Common myeloid progenitor, CD34-positive (primary cell): ENCODE data around the gene SLC29A1.

Source experiments
- CTCF ChIA-PET: fragments of 350-600 bp; sonication (Branson Sonifier 250); formaldehyde crosslinking; loops from one replicate; lab custom pipeline; 2021; ENCODE audit warnings: antibody characterized with exemption; lab: Charles Lee
- POLR2A ChIA-PET: fragments of 350-600 bp; sonication (Branson Sonifier 250); formaldehyde crosslinking; loops from one replicate; lab custom pipeline; 2021; ENCODE audit warnings: antibody characterized with exemption; lab: Charles Lee
- DNase-seq, 3 donors: peaks; one replicate each; pipeline versions ENCODE4 v3.0.0 to v3.0.0-alpha.2; 2013
- H3K27ac ChIP-seq, 2 experiments: 1 replicate in 1 of 2; 2 replicates in 1 of 2; pipeline ENCODE4 v1.7.0; 2013; ENCODE audit warnings: inconsistent platforms in 2 of 2, low read length in 2 of 2, mild to moderate bottlenecking in 2 of 2, low read depth in 1 of 2, moderate library complexity in 1 of 2; ENCODE audit not compliant: severe bottlenecking in 2 of 2, insufficient read depth in 1 of 2, poor library complexity in 1 of 2
- H3K27me3 ChIP-seq, 5 experiments: replicated peaks in 2 of 5; 1 replicate in 3 of 5; 2 replicates in 2 of 5; pipeline versions ENCODE4 v1.6.1 to v1.7.0; 2013; ENCODE audit warnings: low read length in 4 of 5, mild to moderate bottlenecking in 2 of 5, moderate library complexity in 2 of 5, inconsistent platforms in 1 of 5; ENCODE audit not compliant: insufficient read depth in 5 of 5, control insufficient read depth in 4 of 5
- H3K36me3 ChIP-seq, 4 experiments: 1 replicate in 2 of 4; 2 replicates in 2 of 4; pipeline versions ENCODE4 v1.6.1 to v1.7.0; 2013; ENCODE audit warnings: low read length in 3 of 4, control low read depth in 1 of 4, mild to moderate bottlenecking in 1 of 4; ENCODE audit not compliant: control insufficient read depth in 4 of 4, insufficient read depth in 4 of 4
- H3K4me1 ChIP-seq, 4 experiments: 1 replicate in 3 of 4; 2 replicates in 1 of 4; pipeline versions ENCODE4 v1.6.1 to v1.7.1; 2013; ENCODE audit warnings: low read length in 3 of 4, mild to moderate bottlenecking in 3 of 4, control low read depth in 1 of 4, inconsistent platforms in 1 of 4, moderate library complexity in 1 of 4; ENCODE audit not compliant: control insufficient read depth in 4 of 4, insufficient read depth in 4 of 4; ENCODE audit errors: control extremely low read depth in 1 of 4
- H3K4me3 ChIP-seq, 7 experiments: 1 replicate in 4 of 7; 2 replicates in 3 of 7; pipeline versions ENCODE4 v1.5.1 to v1.7.0; 2013; ENCODE audit warnings: mild to moderate bottlenecking in 7 of 7, low read length in 6 of 7, moderate library complexity in 6 of 7, inconsistent platforms in 2 of 7, low read depth in 2 of 7, control low read depth in 1 of 7; ENCODE audit not compliant: insufficient read depth in 4 of 7, control insufficient read depth in 1 of 7; ENCODE audit errors: extremely low read depth in 1 of 7
- H3K9me3 ChIP-seq, 5 experiments: 1 replicate in 4 of 5; 2 replicates in 1 of 5; pipeline versions ENCODE4 v1.6.1 to v1.7.1; 2013; ENCODE audit warnings: low read length in 4 of 5, mild to moderate bottlenecking in 2 of 5, inconsistent platforms in 1 of 5, low read depth in 1 of 5, moderate library complexity in 1 of 5; ENCODE audit not compliant: control insufficient read depth in 4 of 5, insufficient read depth in 2 of 5; ENCODE audit errors: control extremely low read depth in 1 of 5
- WGBS: methylation state at CpG from one replicate; pipeline ENCODE4 v1.1.5; 2013; ENCODE audit not compliant: insufficient coverage; 5-methylcytosine and 5-hydroxymethylcytosine counted together

SLC29A1 gene

DNA sequence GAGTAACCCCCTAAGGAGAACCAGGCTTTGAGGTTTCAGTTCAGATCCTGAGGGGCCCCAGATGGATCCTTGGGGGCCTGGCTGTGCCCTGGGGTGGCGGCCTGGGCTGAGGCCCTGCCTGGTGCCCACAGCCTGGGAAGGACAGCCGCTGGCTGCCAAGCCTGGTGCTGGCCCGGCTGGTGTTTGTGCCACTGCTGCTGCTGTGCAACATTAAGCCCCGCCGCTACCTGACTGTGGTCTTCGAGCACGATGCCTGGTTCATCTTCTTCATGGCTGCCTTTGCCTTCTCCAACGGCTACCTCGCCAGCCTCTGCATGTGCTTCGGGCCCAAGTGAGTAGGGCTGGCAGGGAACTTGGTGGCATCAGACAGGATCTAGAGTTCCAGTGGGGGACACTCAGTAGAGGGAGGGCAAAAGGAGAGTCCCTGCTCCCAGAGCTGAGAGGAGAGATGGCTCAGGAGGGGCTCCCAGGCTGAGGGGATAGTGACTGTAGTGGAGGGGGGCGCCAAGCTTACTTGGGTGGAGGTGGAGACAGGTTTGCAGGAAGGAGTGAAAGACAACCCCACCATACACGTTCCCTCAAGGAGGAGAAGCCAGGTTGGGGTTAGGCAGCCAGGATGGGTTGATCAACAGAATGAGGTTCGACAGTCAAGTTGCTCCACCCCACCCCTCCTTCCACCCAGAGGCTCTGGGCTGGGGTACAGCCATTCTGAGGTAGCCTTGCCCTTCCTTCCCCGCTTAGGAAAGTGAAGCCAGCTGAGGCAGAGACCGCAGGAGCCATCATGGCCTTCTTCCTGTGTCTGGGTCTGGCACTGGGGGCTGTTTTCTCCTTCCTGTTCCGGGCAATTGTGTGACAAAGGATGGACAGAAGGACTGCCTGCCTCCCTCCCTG, 9.5 kb downstream of the SLC29A1 start:
- H3K36me3 ChIP-seq = peaks cover 2 to 65% (median 25%) of the 10 kb centered on the region in 4 experiments
- POLR2A ChIA-PET = interaction anchor here (0.7 to 1.7 kb wide), 3 partner anchors 9 to 152 kb away, joined by 3 to 4 read pairs (median 4); no protein-coding TSS in a partner anchor
- no peaks in the 10 kb centered on the region for H3K27me3 ChIP-seq
- peak in 2 of 3 donors; percentile 57 to 67 for DNase-seq
- no peaks in the 10 kb centered on the region for H3K9me3 ChIP-seq
- H3K27ac ChIP-seq = no peak overlapping the region
- H3K4me3 ChIP-seq = no peak overlapping the region
- WGBS = 80% methylated on average over 14 of the region's 16 CpGs
- CTCF ChIA-PET = interaction anchor here (0.7 to 6.3 kb wide), 14 partner anchors 9 to 134 kb away, joined by 3 to 96 read pairs (median 4); partner anchors contain the start of gene SLC29A1
- H3K4me1 ChIP-seq = peaks cover 0 to 40% (median 38%) of the 10 kb centered on the region in 4 experiments

DNA sequence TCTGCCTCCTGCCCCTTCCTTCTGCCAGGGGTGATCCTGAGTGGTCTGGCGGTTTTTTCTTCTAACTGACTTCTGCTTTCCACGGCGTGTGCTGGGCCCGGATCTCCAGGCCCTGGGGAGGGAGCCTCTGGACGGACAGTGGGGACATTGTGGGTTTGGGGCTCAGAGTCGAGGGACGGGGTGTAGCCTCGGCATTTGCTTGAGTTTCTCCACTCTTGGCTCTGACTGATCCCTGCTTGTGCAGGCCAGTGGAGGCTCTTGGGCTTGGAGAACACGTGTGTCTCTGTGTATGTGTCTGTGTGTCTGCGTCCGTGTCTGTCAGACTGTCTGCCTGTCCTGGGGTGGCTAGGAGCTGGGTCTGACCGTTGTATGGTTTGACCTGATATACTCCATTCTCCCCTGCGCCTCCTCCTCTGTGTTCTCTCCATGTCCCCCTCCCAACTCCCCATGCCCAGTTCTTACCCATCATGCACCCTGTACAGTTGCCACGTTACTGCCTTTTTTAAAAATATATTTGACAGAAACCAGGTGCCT, 10.2 kb downstream of the SLC29A1 start:
- WGBS = 42% methylated on average over 10 of the region's 14 CpGs
- Histone ChIP-seq H3K4me3 (no peak overlapping the region), H3K27me3 (no peaks in the 10 kb centered on the region), H3K27ac (no peak overlapping the region), H3K9me3 (no peaks in the 10 kb centered on the region), H3K36me3 (peaks cover 2 to 58% (median 25%) of the 10 kb centered on the region in 4 experiments), H3K4me1 (peaks cover 0 to 42% (median 40%) of the 10 kb centered on the region in 4 experiments)
- no peak for DNase-seq
- ChIA-PET CTCF (interaction anchor here (0.7 to 6.3 kb wide), 26 partner anchors 10 to 142 kb away, joined by 3 to 96 read pairs (median 4); partner anchors contain the start of genes HSP90AB1, MYMX and SLC29A1), POLR2A (interaction anchor here (0.7 to 1.7 kb wide), 4 partner anchors 9 to 31 kb away, joined by 3 to 5 read pairs (median 4); no protein-coding TSS in a partner anchor)

DNA sequence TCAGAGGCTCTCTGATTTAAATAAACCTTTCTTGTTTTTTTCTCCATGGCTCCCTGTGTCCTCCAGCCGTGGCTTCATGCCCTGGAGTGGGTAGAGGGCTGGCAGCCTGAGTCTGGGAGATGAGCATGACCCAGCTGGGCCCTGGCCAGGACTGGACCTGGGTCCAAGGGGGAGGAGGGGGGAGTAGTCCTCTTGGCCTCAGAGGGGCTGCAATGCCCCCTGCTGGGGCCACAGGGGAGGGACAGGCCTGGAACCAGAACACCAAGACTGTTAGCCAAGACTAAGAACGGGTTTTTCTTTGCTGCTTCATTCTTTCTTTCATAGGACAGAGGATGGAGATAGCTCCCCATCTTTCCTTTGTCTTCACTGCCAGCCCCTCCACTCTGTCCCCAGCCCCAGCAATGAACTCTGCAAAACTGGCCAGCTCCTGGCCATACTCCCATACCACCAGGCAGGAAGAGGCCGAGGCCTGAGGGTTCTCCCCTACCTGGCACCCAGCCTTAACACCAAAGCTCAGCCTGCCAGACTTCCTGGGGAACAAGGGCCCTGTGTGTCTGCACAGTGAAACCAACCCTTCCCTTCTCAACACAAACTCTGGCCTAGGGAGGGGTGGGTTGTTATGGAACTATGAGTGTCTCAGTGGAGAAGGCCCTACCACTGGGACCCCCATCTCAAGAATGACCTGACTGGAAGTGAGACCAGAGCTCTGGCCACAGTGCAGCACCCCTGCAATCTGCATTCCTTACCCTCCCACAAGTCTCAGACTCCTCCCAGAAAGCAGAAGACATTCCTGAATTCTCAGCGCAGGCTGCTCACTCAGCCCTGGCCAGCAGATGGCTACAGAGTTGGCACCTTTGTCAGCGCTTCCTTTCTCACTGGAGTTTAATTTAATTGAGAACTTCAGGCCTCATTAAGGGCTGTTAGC, 11.0 kb downstream of the SLC29A1 start:
- Histone ChIP-seq H3K4me3 (no peak overlapping the region), H3K27ac (no peak overlapping the region), H3K9me3 (no peaks in the 10 kb centered on the region), H3K27me3 (no peaks in the 10 kb centered on the region), H3K4me1 (peaks cover 0 to 42% (median 40%) of the 10 kb centered on the region in 4 experiments), H3K36me3 (peaks cover 2 to 51% (median 20%) of the 10 kb centered on the region in 4 experiments)
- ChIA-PET CTCF (interaction anchor here (0.8 to 6.3 kb wide), 29 partner anchors 10 to 143 kb away, joined by 3 to 96 read pairs (median 4); partner anchors contain the start of genes HSP90AB1, MYMX and SLC29A1), POLR2A (interaction anchor here (0.7 to 1.7 kb wide), 4 partner anchors 10 to 30 kb away, joined by 3 to 5 read pairs (median 4); no protein-coding TSS in a partner anchor)
- 61% methylated on average over 4 of the region's 5 CpGs for WGBS
- DNase-seq = peak; percentile 50 to 63 (median 62)

DNA sequence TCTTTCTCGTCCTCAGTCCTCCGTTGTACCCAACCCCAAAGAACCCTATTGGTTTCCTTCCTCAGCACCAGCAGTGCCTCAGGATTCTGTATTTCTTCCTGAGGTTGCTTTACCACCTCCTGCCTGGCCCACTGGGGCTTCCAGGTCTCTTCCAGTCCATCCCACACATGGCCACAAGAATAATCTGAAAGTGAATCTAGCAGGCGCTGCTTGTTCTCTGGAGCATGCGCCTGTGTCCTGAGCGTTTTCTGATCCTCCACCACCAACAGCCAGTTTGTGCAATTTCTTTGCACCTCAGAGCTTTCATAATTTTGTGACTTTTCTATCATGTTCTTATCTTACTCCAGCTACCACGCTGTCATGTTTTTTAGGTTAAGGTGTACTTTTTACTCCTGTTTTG, 11.9 kb downstream of the SLC29A1 start:
- WGBS = 94% methylated on average over 5 of the region's 6 CpGs
- POLR2A ChIA-PET = no interaction called here
- CTCF ChIA-PET = interaction anchor here (1.0 to 6.3 kb wide), 22 partner anchors 10 to 137 kb away, joined by 3 to 96 read pairs (median 6); partner anchors contain the start of genes HSP90AB1, MYMX and SLC29A1
- no peak for DNase-seq
- H3K4me1 ChIP-seq = peaks cover 0 to 42% (median 40%) of the 10 kb centered on the region in 4 experiments
- H3K4me3 ChIP-seq = no peak overlapping the region
- peaks cover 2 to 42% (median 13%) of the 10 kb centered on the region in 4 experiments for H3K36me3 ChIP-seq
- no peak overlapping the region for H3K27ac ChIP-seq
- H3K27me3 ChIP-seq = no peaks in the 10 kb centered on the region
- no peaks in the 10 kb centered on the region for H3K9me3 ChIP-seq

DNA sequence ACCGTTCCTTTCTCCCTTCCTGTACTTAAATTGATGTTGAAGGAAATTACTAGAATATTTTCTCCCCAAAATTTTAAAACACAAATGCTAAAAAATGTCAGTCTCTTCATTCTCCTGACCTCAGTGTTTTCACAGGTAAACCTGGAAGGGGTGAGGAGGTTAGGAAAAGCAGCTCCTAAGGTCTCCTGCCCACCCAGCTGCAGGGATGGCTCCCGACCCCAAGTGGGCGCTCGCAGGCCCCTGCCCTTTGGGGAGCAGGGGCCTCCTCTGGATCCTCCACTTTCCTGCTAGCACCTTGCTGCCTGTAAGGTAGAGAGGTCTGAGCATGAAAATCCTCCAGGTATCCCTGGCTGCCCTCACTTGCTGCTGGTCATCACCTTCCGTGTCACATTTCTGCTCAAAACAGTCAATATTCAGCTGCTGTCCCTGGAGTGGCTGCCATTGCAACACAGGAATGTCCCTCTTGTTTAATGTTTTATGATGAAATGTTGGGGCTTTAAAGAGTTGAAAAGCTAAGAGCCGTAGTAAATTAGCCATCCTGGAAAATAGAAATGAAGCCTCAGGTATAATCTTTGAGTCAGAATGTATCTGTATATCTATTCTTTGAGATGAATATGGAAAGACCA, 12.6 kb downstream of the SLC29A1 start:
- WGBS = 100% methylated on average over 5 of the region's 6 CpGs
- H3K9me3 ChIP-seq = no peaks in the 10 kb centered on the region
- H3K27ac ChIP-seq = no peak overlapping the region
- H3K4me1 ChIP-seq = peaks cover 0 to 42% (median 40%) of the 10 kb centered on the region in 4 experiments
- peaks cover 2 to 35% (median 6%) of the 10 kb centered on the region in 4 experiments for H3K36me3 ChIP-seq
- no peaks in the 10 kb centered on the region for H3K27me3 ChIP-seq
- DNase-seq = no peak
- ChIA-PET CTCF (interaction anchor here (0.8 to 6.3 kb wide), 13 partner anchors 9 to 137 kb away, joined by 3 to 96 read pairs (median 13); partner anchors contain the start of genes HSP90AB1 and SLC29A1), POLR2A (interaction anchor here (0.6 to 0.9 kb wide), 2 partner anchors 9 to 11 kb away, joined by 3 to 4 read pairs; partner anchors contain the start of gene HSP90AB1)
- no peak overlapping the region for H3K4me3 ChIP-seq
